K562 (cell line): ENCODE results near the gene MAB21L2. TPM values are rescaled to one million over a fixed set of nuclear protein-coding genes. Genes with fewer than 3 reads are reported as not detected.
A peak's percentile ranks its signal among the peaks of the same experiment; 100 is the strongest.

Experiments used
- BACH1 ChIP-seq: fragments of 200-800 bp; sonication (Bioruptor generic); IDR thresholded peaks from 2 replicates; pipeline ENCODE4 v1.6.1; 2016; ENCODE audit warnings: missing genetic modification characterization, missing compliant biosample characterization
- CHD2 ChIP-seq: IDR thresholded peaks from 2 replicates; pipeline ENCODE4 v1.6.1; 2011; ENCODE audit warnings: low read depth, low read length
- DACH1 ChIP-seq: fragments of 450-650 bp; IDR thresholded peaks from 2 replicates; pipeline ENCODE4 v1.6.1; 2018; ENCODE audit not compliant: partially characterized antibody
- EZH2 ChIP-seq: IDR thresholded peaks from 2 replicates; pipeline ENCODE4 v1.6.1; 2012; ENCODE audit warnings: low read depth, mild to moderate bottlenecking, inconsistent platforms, low read length, borderline replicate concordance
- FOSL1 ChIP-seq: fragments of 200-800 bp; sonication (Bioruptor generic); conservative IDR thresholded peaks from 2 replicates; pipeline ENCODE4 v1.6.1; 2016; ENCODE audit warnings: missing genetic modification characterization, missing compliant biosample characterization
- GATAD2A ChIP-seq: fragments of 450-650 bp; IDR thresholded peaks from 2 replicates; pipeline ENCODE4 v1.6.1; 2017
- HCFC1 ChIP-seq: IDR thresholded peaks from 2 replicates; pipeline ENCODE4 v1.6.1; 2012; ENCODE audit warnings: low read depth, low read length, improper control_type of control experiment
- HDAC3 ChIP-seq: fragments of 450-650 bp; IDR thresholded peaks from 2 replicates; pipeline ENCODE4 v1.6.1; 2018; ENCODE audit warnings: borderline replicate concordance, mild to moderate bottlenecking, moderate library complexity; ENCODE audit not compliant: partially characterized antibody
- JUND ChIP-seq, 2 experiments: IDR thresholded peaks; 2 replicates in 1 of 2; 3 replicates in 1 of 2; pipeline ENCODE4 v1.6.1; 2011; ENCODE audit warnings: borderline replicate concordance in 2 of 2, low read depth in 2 of 2, low read length in 2 of 2, improper control_type of control experiment in 1 of 2, missing biosample characterization in 1 of 2, missing genetic modification characterization in 1 of 2, missing genetic modification reagents in 1 of 2
- MED1 ChIP-seq: sonication (generic); formaldehyde crosslinking; IDR thresholded peaks from 2 replicates; pipeline ENCODE4 v1.8.1; 2023; ENCODE audit warnings: missing genetic modification reagents, borderline replicate concordance
- MEIS2 ChIP-seq: fragments of 450-650 bp; IDR thresholded peaks from 2 replicates; pipeline ENCODE4 v1.6.1; 2014; ENCODE audit warnings: mild to moderate bottlenecking; ENCODE audit not compliant: partially characterized antibody
- SMARCE1 ChIP-seq: fragments of 450-650 bp; IDR thresholded peaks from 2 replicates; pipeline ENCODE4 v1.7.1; 2016; ENCODE audit warnings: mild to moderate bottlenecking
- TSC22D4 ChIP-seq: fragments of 450-650 bp; IDR thresholded peaks from 2 replicates; pipeline ENCODE4 v1.6.1; 2016; ENCODE audit warnings: missing genetic modification characterization, missing biosample characterization, control low read depth
- YY1 ChIP-seq, 3 experiments: IDR thresholded peaks; 2 replicates each; pipeline ENCODE4 v1.6.1; 2011; ENCODE audit warnings: low read length in 2 of 3, mild to moderate bottlenecking in 2 of 3, moderate library complexity in 2 of 3, borderline replicate concordance in 1 of 3, control low read depth in 1 of 3, low read depth in 1 of 3; ENCODE audit not compliant: insufficient read depth in 3 of 3, insufficient replicate concordance in 2 of 3, control insufficient read depth in 1 of 3, insufficient read length in 1 of 3; ENCODE audit errors: extremely low read depth in 1 of 3
- ZNF232 ChIP-seq: sonication (generic); formaldehyde crosslinking; IDR thresholded peaks from 2 replicates; pipeline ENCODE4 v1.8.0; 2022; ENCODE audit warnings: mild to moderate bottlenecking, missing genetic modification reagents
- ZNF445 ChIP-seq: fragments of 250-450 bp; sonication (Bioruptor Pico); IDR thresholded peaks from 2 replicates; pipeline ENCODE4 v1.4.0; 2020; ENCODE audit warnings: low read depth, mild to moderate bottlenecking, moderate library complexity
- polyA plus RNA-seq, 8 experiments: library from polyadenylated mRNA; depleted of rRNA in 4 of 8; stranded (reverse) in 5 of 8; unstranded in 3 of 8; fragments of >200 nt; fragmentation: Nextera tagmentation in 2 of 8; fragmentation: Illumina TruSeq in 1 of 8; extraction: Ambion mirVana in 2 of 8; extraction: Trizol in 1 of 8; gene quantifications; 2 replicates each; pipeline versions ENCODE4 v1.2.1 to v1.2.3, GENCODE V29; 2011 to 2014; ENCODE audit warnings: inconsistent platforms in 1 of 8, missing spikeins in 1 of 8
- total RNA-seq, 7 experiments: library from RNA; depleted of rRNA in 6 of 7; stranded (reverse); fragments of >200 nt in 6 of 7; fragmentation: Illumina TruSeq in 2 of 7; extraction: Trizol in 2 of 7; gene quantifications; 2 replicates each; pipeline versions ENCODE4 v1.2.1 to v1.2.3, GENCODE V29; 2011 to 2021; ENCODE audit warnings: low replicate concordance in 1 of 7
- TF ChIP-seq, protein P1 (sequence below): fragments of 450-650 bp; IDR thresholded peaks from 2 replicates; pipeline ENCODE4 v1.6.1; 2016
- TF ChIP-seq, protein P2 (sequence below): sonication (generic); IDR thresholded peaks from 2 replicates; pipeline ENCODE4 v1.6.1; 2016

The MAB21L2 gene
- total and polyA plus RNA-seq, 9 of the 15 experiments (the other 6 are each of a cell fraction or from before 2014, with no cell fraction given) = not detected

DNA sequence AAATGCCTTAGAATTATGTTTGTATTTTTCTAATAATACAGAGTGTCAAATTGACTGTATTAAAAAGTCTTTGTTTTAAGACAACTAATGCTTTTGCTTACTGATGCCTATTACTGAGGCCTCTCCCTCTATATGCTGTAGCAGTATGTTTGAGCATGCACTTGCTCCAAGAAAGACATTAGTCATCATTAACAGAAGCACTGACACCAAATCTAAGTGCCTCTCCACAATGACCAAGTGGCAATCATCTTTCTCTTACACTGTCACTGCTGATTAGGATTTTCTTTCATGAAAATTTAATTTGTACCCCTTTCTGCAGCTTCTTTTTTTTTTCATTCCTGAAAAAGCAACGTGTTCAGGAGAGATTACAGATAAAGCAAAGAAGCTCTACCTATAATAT is 11.1 kb upstream of the MAB21L2 start (continued):
- TF ChIP-seq, protein P1, sequence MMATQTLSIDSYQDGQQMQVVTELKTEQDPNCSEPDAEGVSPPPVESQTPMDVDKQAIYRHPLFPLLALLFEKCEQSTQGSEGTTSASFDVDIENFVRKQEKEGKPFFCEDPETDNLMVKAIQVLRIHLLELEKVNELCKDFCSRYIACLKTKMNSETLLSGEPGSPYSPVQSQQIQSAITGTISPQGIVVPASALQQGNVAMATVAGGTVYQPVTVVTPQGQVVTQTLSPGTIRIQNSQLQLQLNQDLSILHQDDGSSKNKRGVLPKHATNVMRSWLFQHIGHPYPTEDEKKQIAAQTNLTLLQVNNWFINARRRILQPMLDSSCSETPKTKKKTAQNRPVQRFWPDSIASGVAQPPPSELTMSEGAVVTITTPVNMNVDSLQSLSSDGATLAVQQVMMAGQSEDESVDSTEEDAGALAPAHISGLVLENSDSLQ = peak; percentile 87
- TF ChIP-seq EZH2 (no peak), CHD2 (no peak), ZNF232 (no peak), HCFC1 (no peak), TSC22D4 (tag) (no peak), ZNF445 (no peak), SMARCE1 (0 out of 2 replicates have a peak, but pooled peaks have one; percentile 12), GATAD2A (no peak), DACH1 (peak; percentile 61), YY1 (IDR thresholded peaks at IDR 0.05; ENCODE audit: borderline replicate concordance in 1 of 3, control insufficient read depth in 1 of 3, extremely low read depth in 1 of 3, insufficient read depth in 3 of 3, insufficient read length in 1 of 3, insufficient replicate concordance in 2 of 3, low read depth in 1 of 3, low read length in 2 of 3) (no peak), FOSL1 (peak; percentile 50), MEIS2 (peak; percentile 96), JUND (IDR thresholded peaks at IDR 0.05; ENCODE audit: borderline replicate concordance, low read depth, low read length) (peak; percentile 71; the same call in 1 of the 2 replicates), JUND (tag; IDR thresholded peaks at IDR 0.05; ENCODE audit: borderline replicate concordance, low read depth, low read length) (peak; percentile 41; the same call in 1 of the 3 replicates), HDAC3 (no peak), BACH1 (tag) (peak; percentile 67; the same call in 1 of the 2 replicates), MED1 (CRISPR knock-in tag) (no peak)
- TF ChIP-seq, protein P2, sequence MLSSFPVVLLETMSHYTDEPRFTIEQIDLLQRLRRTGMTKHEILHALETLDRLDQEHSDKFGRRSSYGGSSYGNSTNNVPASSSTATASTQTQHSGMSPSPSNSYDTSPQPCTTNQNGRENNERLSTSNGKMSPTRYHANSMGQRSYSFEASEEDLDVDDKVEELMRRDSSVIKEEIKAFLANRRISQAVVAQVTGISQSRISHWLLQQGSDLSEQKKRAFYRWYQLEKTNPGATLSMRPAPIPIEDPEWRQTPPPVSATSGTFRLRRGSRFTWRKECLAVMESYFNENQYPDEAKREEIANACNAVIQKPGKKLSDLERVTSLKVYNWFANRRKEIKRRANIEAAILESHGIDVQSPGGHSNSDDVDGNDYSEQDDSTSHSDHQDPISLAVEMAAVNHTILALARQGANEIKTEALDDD = peak; percentile 54; the same call in 1 of the 2 replicates
